Natural killer cell (primary cell): ENCODE measurements around the gene PLEKHA1. TPM values are rescaled to one million over a fixed set of nuclear protein-coding genes. Genes with fewer than 3 reads are reported as not detected.

ENCODE experiments used
- ATAC-seq, 3 donors: fragments of 150-1000 bp in 2 of 3; fragments of 200-7000 bp in 1 of 3; cut with Tn5 transposase; 1 replicate in 1 of 3; 2 replicates in 2 of 3; pipeline ENCODE4 v1.10.0; 2021; ENCODE audit warnings: mild to moderate bottlenecking in 2 of 3, moderate library complexity in 2 of 3
- DNase-seq, 2 donors: peaks; one replicate each; pipeline versions ENCODE4 v3.0.0 to v3.0.0-alpha.2; 2013 to 2021; ENCODE audit warnings: mixed read lengths in 1 of 2
- H3K27ac ChIP-seq: one replicate; pipeline ENCODE4 v1.5.1; 2013; ENCODE audit warnings: mild to moderate bottlenecking, low read length
- H3K27me3 ChIP-seq: one replicate; pipeline ENCODE4 v1.6.1; 2013; ENCODE audit warnings: low read length; ENCODE audit not compliant: control insufficient read depth, insufficient read depth
- H3K36me3 ChIP-seq: one replicate; pipeline ENCODE4 v1.6.1; 2013; ENCODE audit warnings: low read length; ENCODE audit not compliant: control insufficient read depth, insufficient read depth
- H3K4me1 ChIP-seq: one replicate; pipeline ENCODE4 v1.6.1; 2013; ENCODE audit warnings: low read length; ENCODE audit not compliant: control insufficient read depth, insufficient read depth
- H3K4me3 ChIP-seq: one replicate; pipeline ENCODE4 v1.5.1; 2013; ENCODE audit warnings: low read length
- H3K9me3 ChIP-seq: one replicate; pipeline ENCODE4 v1.6.1; 2013; ENCODE audit warnings: low read length; ENCODE audit not compliant: control insufficient read depth, insufficient read depth
- H3K27ac Mint-ChIP-seq, 2 donors: one replicate each; pipeline ENCODE4 v1.8.0; 2022; ENCODE audit warnings: mild to moderate bottlenecking in 2 of 2, mixed read lengths in 2 of 2, moderate library complexity in 1 of 2
- H3K27me3 Mint-ChIP-seq, 2 donors: one replicate each; pipeline ENCODE4 v1.8.0; 2022; ENCODE audit warnings: low read depth in 2 of 2, mixed read lengths in 2 of 2
- H3K36me3 Mint-ChIP-seq: one replicate; pipeline ENCODE4 v1.8.0; 2022; ENCODE audit warnings: mixed read lengths
- H3K4me1 Mint-ChIP-seq, 2 donors: one replicate each; pipeline ENCODE4 v1.8.0; 2022; ENCODE audit warnings: mixed read lengths in 2 of 2
- H3K4me3 Mint-ChIP-seq: one replicate; pipeline ENCODE4 v1.8.0; 2022; ENCODE audit warnings: mild to moderate bottlenecking, moderate library complexity, mixed read lengths
- H3K9me3 Mint-ChIP-seq, 2 donors: one replicate each; pipeline ENCODE4 v1.8.0; 2022; ENCODE audit warnings: mixed read lengths in 2 of 2
- WGBS: methylation state at CpG from one replicate; pipeline ENCODE4 v1.1.7; 2013; ENCODE audit warnings: missing lambda C conversion rate; ENCODE audit not compliant: insufficient coverage; 5-methylcytosine and 5-hydroxymethylcytosine counted together
- intact Hi-C: fragments of 100-400 bp; cut with micrococcal nuclease; formaldehyde crosslinking; loops from one replicate; pipeline ENCODE4 v1.14.2; 2022
- total RNA-seq, 4 donors: library from RNA; stranded (reverse); fragments of 120-200 nt in 1 of 4; gene quantifications; one replicate each; pipeline versions ENCODE4 v1.2.3 to v1.2.4, GENCODE V29; 2013 to 2022
- TF ChIP-seq, protein P1 (sequence below): fragments of 200-600 bp; IDR thresholded peaks from one replicate; pipeline ENCODE4 v1.8.0; 2022; ENCODE audit warnings: antibody characterized with exemption

The PLEKHA1 gene
- total RNA-seq, 3 donors from 2014 or later (not counting 1 experiment from before 2014, with no cell fraction given), result 45.9 to 64.6 (median 56.1) TPM

- Mint-ChIP-seq H3K4me1 (peaks cover 8 to 10% of the 10 kb centered on the region in 2 donors), H3K27ac (no peak overlapping the region), H3K9me3 (no peaks in the 10 kb centered on the region), H3K4me3 (peak overlapping the region; percentile 47), H3K36me3 (no peaks in the 10 kb centered on the region), H3K27me3 (peaks cover 57 to 65% of the 10 kb centered on the region in 2 donors)
- Histone ChIP-seq H3K27ac (no peak overlapping the region), H3K9me3 (no peaks in the 10 kb centered on the region), H3K4me3 (no peak overlapping the region), H3K4me1 (peaks cover 21% of the 10 kb centered on the region), H3K36me3 (no peaks in the 10 kb centered on the region), H3K27me3 (peaks cover 31% of the 10 kb centered on the region)
- TF ChIP-seq, protein P1, sequence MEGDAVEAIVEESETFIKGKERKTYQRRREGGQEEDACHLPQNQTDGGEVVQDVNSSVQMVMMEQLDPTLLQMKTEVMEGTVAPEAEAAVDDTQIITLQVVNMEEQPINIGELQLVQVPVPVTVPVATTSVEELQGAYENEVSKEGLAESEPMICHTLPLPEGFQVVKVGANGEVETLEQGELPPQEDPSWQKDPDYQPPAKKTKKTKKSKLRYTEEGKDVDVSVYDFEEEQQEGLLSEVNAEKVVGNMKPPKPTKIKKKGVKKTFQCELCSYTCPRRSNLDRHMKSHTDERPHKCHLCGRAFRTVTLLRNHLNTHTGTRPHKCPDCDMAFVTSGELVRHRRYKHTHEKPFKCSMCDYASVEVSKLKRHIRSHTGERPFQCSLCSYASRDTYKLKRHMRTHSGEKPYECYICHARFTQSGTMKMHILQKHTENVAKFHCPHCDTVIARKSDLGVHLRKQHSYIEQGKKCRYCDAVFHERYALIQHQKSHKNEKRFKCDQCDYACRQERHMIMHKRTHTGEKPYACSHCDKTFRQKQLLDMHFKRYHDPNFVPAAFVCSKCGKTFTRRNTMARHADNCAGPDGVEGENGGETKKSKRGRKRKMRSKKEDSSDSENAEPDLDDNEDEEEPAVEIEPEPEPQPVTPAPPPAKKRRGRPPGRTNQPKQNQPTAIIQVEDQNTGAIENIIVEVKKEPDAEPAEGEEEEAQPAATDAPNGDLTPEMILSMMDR, result no peak
- no peak for DNase-seq
- intact Hi-C loops, result no loop called here
- 39% methylated on average over 12 of the region's 14 CpGs for WGBS
- no peak for ATAC-seq
These were observed 85.2 kb downstream of the PLEKHA1 start for GRCh38 chr10:122459561-122460273.

- H3K4me3 Mint-ChIP-seq, result peak overlapping the region; percentile 28
- DNase-seq, result no peak
- H3K27me3 ChIP-seq, result peaks cover 31% of the 10 kb centered on the region
These were observed 86.4 kb downstream of the PLEKHA1 start for GRCh38 chr10:122460891-122461293.

GRCh38 chr10:122461367-122461728 lies 86.8 kb downstream of the PLEKHA1 start, which contains the start of gene HTRA1:
TSS of gene HTRA1 (plus strand) at chr10:122461553. CDS start at chr10:122461653, 100 bp downstream.
- Mint-ChIP-seq H3K4me3 (peak within 1 kb of the TSS; percentile 81), H3K27ac (no peak within 1 kb of the TSS), H3K36me3 (no peaks in the 10 kb centered on the region), H3K4me1 (peaks cover 8 to 10% of the 10 kb centered on the region in 2 donors), H3K9me3 (no peaks in the 10 kb centered on the region), H3K27me3 (peaks cover 67% of the 10 kb centered on the region in 2 donors)
- DNase-seq, result no peak
- peak in 1 of 3 donors; percentile 40 for ATAC-seq
- intact Hi-C loops, result no loop called here
- Histone ChIP-seq H3K4me3 (peak within 1 kb of the TSS; percentile 20), H3K4me1 (peaks cover 21% of the 10 kb centered on the region), H3K27ac (no peak within 1 kb of the TSS), H3K36me3 (no peaks in the 10 kb centered on the region), H3K27me3 (peaks cover 31% of the 10 kb centered on the region), H3K9me3 (no peaks in the 10 kb centered on the region)
- TF ChIP-seq, protein P1, result no peak
- 1% methylated on average over 56 of the region's 56 CpGs for WGBS

More at GRCh38 chr10:122460891-122461293, 86.4 kb downstream of the PLEKHA1 start:
- H3K27me3 Mint-ChIP-seq, result peaks cover 67 to 69% of the 10 kb centered on the region in 2 donors
- H3K4me1 ChIP-seq, result peaks cover 21% of the 10 kb centered on the region
- H3K4me1 Mint-ChIP-seq, result peaks cover 8 to 10% of the 10 kb centered on the region in 2 donors
- intact Hi-C loops, result no loop called here
- H3K4me3 ChIP-seq, result no peak overlapping the region
- no peaks in the 10 kb centered on the region for H3K36me3 Mint-ChIP-seq
- H3K36me3 ChIP-seq, result no peaks in the 10 kb centered on the region
- no peak for ATAC-seq
- H3K9me3 ChIP-seq, result no peaks in the 10 kb centered on the region
- TF ChIP-seq, protein P1, result no peak
- no peak overlapping the region for H3K27ac Mint-ChIP-seq
- H3K27ac ChIP-seq, result no peak overlapping the region
- no peaks in the 10 kb centered on the region for H3K9me3 Mint-ChIP-seq
- under 1% methylated on average over 40 of the region's 40 CpGs for WGBS
